Measurements from ENCODE around the gene DCTN2.
"Not testable (repeated sequence)": the region's sequence is repeated elsewhere in the genome, so short reads cannot be mapped to it uniquely, and the experiment has no call there.

DCTN2 gene

GRCh38 chr12:57577981-57578758, 31.2 kb upstream of the DCTN2 start:
- DNase-seq (ENCODE audit: low read depth in 4 of 4, low spot score in 1 of 4) = no peak

GRCh38 chr12:57576613-57577160, 29.7 kb upstream of the DCTN2 start:
- no peak for DNase-seq (ENCODE audit: low read depth in 4 of 4, low spot score in 1 of 4)

DNA sequence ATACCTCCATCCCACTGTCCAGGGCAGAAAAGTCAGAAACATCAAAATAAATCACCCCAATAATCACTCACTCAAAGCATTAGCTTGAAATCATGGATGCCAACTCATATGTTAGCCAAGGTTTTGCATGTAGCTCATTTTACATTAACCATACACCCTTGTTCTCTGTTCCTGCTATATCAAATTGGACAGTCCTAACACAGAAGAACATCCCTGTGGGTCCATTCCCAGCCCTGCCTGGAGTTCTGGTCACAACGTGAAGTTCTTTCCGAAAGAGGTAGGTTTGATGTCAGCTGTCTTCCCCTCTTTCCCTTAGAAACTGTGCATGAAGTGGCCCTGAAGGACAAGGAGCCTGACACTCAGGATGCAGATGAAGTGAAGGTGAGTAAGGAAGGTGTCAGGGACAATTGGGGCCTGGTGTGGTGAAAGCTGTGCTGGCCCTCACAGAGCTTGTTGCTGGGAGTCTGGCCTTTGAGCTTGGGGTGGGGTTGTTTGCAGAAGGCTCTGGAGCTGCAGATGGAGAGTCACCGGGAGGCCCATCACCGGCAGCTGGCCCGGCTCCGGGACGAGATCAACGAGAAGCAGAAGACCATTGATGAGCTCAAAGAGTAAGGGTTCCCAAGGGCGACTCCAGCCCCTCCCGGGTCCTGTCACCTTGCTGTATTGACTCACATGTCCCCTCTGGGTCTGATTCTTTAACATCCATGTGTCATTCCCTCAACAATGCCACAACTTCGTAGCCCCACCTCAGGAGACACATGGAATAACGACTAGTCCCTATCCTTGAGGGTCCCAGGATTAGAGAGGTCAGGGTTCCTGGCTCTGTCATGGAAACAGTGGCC, 29.0 kb upstream of the DCTN2 start:
- DNase-seq (ENCODE audit: low read depth in 4 of 4, low spot score in 1 of 4) = no peak

- DNase-seq (ENCODE audit: low read depth in 4 of 4, low spot score in 1 of 4) = no peak
These were observed 27.8 kb upstream of the DCTN2 start for GRCh38 chr12:57574795-57575194.

- no peak for DNase-seq (ENCODE audit: low read depth in 4 of 4, low spot score in 1 of 4)
These were observed 25.2 kb upstream of the DCTN2 start for GRCh38 chr12:57571926-57572762.

- not testable (repeated sequence) for DNase-seq (ENCODE audit: low read depth in 4 of 4, low spot score in 1 of 4)
These were observed 23.4 kb upstream of the DCTN2 start for GRCh38 chr12:57570438-57570837.

- no peak for DNase-seq (ENCODE audit: low read depth in 4 of 4, low spot score in 1 of 4)
These were observed 22.9 kb upstream of the DCTN2 start for GRCh38 chr12:57569858-57570257.

GRCh38 chr12:57568838-57569237, 21.8 kb upstream of the DCTN2 start:
- no peak for DNase-seq (ENCODE audit: low read depth in 4 of 4, low spot score in 1 of 4)

GRCh38 chr12:57564178-57564740, 17.3 kb upstream of the DCTN2 start:
- no peak for DNase-seq (ENCODE audit: low read depth in 4 of 4, low spot score in 1 of 4)

- DNase-seq (ENCODE audit: low read depth in 4 of 4, low spot score in 1 of 4) = no peak
These were observed 16.4 kb upstream of the DCTN2 start for GRCh38 chr12:57563358-57563757.

DNA sequence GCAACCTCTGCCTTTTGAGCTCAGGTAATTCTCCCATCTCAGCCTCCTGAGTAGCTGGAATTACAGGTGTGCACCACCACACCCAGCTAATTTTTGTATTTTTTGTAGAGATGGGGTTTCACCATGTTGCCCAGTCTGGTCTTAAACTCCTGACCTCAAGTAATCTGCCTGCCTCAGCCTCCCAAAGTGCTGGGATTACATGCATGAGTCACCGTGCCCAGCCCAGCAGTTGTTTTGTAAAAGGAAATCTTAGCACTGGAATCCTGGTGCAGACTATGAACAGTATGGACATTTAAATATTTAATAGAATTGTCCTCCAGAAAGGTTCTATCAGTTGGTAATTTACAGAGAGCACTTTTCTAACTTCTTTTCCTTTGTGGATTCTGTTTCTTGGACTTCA, 14.1 kb upstream of the DCTN2 start:
- not testable (repeated sequence) for DNase-seq (ENCODE audit: low read depth in 4 of 4, low spot score in 1 of 4)

GRCh38 chr12:57560516-57560915, 13.5 kb upstream of the DCTN2 start:
- no peak for DNase-seq (ENCODE audit: low read depth in 4 of 4, low spot score in 1 of 4)

- no peak for DNase-seq (ENCODE audit: low read depth in 4 of 4, low spot score in 1 of 4)
These were observed 11.9 kb upstream of the DCTN2 start for GRCh38 chr12:57558864-57559263.

DNA sequence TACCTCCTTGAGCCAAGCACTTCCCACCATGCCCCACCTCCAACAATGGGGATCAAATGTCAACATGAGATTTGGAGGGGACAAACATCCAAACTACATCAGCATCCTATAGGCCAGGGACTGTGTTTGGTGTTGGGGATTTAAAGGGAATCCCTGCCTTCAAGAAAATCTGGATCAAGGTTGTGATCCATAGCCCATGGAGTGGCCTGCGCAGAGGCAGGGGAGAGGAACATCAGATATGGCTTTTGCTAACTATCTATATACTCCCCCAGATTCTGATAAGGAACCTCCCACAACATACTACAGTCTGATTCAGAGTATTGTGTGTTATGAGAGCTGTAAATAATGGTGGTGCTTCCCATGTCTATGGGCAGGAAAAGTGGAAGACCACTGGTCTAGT, 7.9 kb upstream of the DCTN2 start:
- no peak for DNase-seq (ENCODE audit: low read depth in 4 of 4, low spot score in 1 of 4)

DNA sequence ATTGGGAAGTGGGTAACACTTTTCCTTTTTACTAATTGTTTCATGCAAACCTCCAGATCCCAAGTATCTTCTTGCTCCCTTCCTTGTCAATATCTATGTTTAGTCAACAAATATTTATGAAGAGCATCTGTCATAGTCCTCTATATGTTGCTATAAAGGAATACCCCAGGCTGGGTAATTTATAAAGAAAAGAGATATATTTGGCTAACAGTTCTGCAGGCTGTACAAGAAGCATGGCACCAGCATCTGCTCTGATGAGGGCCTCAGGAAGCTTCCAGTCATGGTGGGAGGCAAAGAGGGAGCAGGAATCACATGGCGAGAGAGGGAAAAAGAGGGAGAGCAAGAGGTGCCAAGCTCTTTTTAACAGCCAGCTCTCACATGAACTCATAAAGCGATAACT, 7.5 kb upstream of the DCTN2 start:
- no peak for DNase-seq (ENCODE audit: low read depth in 4 of 4, low spot score in 1 of 4)

DNA sequence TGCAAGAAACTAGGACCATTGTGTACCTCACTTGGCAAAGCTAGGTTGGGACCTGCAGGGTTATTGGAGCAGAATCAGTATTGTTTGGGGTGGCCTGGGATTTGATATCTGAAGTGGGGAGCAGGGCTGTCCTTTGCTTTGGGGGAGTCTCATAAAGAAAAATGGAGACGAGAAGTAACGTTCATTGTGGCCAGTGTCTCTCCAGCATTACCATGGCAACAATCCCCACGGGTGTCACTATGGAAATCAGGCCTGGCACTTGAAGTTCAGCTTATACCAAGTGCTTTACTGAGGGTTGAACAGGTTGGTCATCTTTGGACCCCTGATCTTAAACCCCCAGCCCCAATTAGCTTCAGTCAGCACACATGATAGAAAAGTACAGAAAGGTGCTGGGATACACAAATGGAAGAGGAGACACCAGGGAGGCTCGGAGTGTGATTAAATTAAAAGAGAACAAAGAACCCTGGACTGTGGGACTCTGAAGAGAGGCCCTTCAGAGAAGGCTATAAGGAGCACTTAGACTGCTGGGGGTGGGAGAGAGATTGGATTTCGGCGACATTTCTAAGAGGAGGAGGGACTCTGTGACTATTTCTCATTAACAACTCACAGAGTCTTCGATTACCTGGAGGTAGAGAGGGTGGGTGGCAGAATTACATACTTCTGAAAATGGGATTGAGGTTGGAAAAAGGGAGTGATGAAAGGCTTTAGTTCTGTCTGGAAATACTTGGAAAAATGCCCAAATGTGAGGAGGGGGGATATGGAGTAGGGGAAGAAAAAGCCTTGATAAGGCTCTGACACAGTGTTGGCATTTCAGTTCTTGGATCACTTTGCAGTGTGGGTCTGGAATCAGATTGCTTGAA, 6.6 kb upstream of the DCTN2 start:
- DNase-seq (ENCODE audit: low read depth in 4 of 4, low spot score in 1 of 4) = no peak

- DNase-seq (ENCODE audit: low read depth in 4 of 4, low spot score in 1 of 4) = no peak
These were observed 5.9 kb upstream of the DCTN2 start for GRCh38 chr12:57552835-57553313.

DNA sequence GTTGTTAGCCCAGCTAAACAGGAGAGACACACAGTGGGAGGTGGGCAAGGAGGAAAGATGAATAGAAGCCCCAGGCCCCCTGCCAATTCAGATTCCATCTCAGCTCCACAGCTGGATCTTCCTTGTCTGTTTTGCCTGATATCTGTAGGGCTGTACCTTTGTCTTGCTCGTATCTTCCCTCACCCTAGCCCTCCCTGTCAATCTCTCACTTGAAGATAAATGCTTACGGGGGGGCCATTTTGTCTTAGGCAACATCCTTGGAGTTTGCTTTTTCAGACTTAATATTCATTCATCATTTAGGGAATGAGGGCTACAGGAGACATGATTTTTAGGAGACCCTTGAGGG, 5.3 kb upstream of the DCTN2 start:
- no peak for DNase-seq (ENCODE audit: low read depth in 4 of 4, low spot score in 1 of 4)

- no peak for DNase-seq (ENCODE audit: low read depth in 4 of 4, low spot score in 1 of 4)
These were observed 4.8 kb upstream of the DCTN2 start for GRCh38 chr12:57551637-57552305.
